K562 (cell line): ENCODE data around the gene FILIP1.

Experiments used
- BDP1 ChIP-seq: IDR thresholded peaks from 3 replicates; pipeline ENCODE4 v1.6.1; 2011; ENCODE audit not compliant: insufficient read length, insufficient read depth
- CBFB ChIP-seq: sonication (generic); formaldehyde crosslinking; IDR thresholded peaks from 2 replicates; pipeline ENCODE4 v1.4.0; 2020; ENCODE audit warnings: mild to moderate bottlenecking, missing genetic modification reagents
- CTCF ChIP-seq, 3 experiments: IDR thresholded peaks in 2 of 3; conservative IDR thresholded peaks in 1 of 3; 2 replicates each; pipeline ENCODE4 v1.5.1; 2011 to 2012; ENCODE audit warnings: low read length in 3 of 3, mild to moderate bottlenecking in 3 of 3, control low read depth in 2 of 3, improper control_type of control experiment in 1 of 3, inconsistent platforms in 1 of 3, low read depth in 1 of 3, mixed read lengths in 1 of 3, moderate library complexity in 1 of 3; ENCODE audit not compliant: insufficient read depth in 2 of 3
- ETV5 ChIP-seq: sonication (generic); formaldehyde crosslinking; IDR thresholded peaks from 2 replicates; pipeline ENCODE4 v1.4.0; 2020; ENCODE audit warnings: low read depth, mild to moderate bottlenecking, missing genetic modification reagents
- KLF13 ChIP-seq: fragments of 450-650 bp; IDR thresholded peaks from 2 replicates; pipeline ENCODE4 v1.6.1; 2016; ENCODE audit warnings: missing genetic modification characterization, low read depth, mild to moderate bottlenecking, missing compliant biosample characterization, moderate library complexity, borderline replicate concordance
- POLR2A ChIP-seq: fragments of 450-650 bp; conservative IDR thresholded peaks from 2 replicates; pipeline ENCODE4 v1.6.1; 2016
- RAD21 ChIP-seq, 2 experiments: fragments of 250-450 bp in 1 of 2; fragments of 450-650 bp in 1 of 2; sonication (Bioruptor Pico) in 1 of 2; formaldehyde crosslinking in 1 of 2; IDR thresholded peaks in 1 of 2; conservative IDR thresholded peaks in 1 of 2; 2 replicates each; pipeline versions ENCODE4 v1.4.0 to v1.8.0; 2020 to 2022; ENCODE audit warnings: mild to moderate bottlenecking in 2 of 2, moderate library complexity in 1 of 2
- RFX5 ChIP-seq: IDR thresholded peaks from 2 replicates; pipeline ENCODE4 v1.6.1; 2011; ENCODE audit warnings: low read depth, mild to moderate bottlenecking, improper control_type of control experiment, low read length
- STAG1 ChIP-seq: sonication (generic); formaldehyde crosslinking; IDR thresholded peaks from 2 replicates; pipeline ENCODE4 v1.5.0; 2020; ENCODE audit warnings: missing genetic modification reagents, borderline replicate concordance
- ZNF124 ChIP-seq: sonication (generic); formaldehyde crosslinking; IDR thresholded peaks from 2 replicates; pipeline ENCODE4 v1.8.1; 2022; ENCODE audit warnings: missing genetic modification reagents
- ZNF431 ChIP-seq: sonication (generic); formaldehyde crosslinking; IDR thresholded peaks from 2 replicates; pipeline ENCODE4 v1.8.0; 2022; ENCODE audit warnings: mild to moderate bottlenecking, missing genetic modification reagents
- ZNF639 ChIP-seq, 2 experiments: fragments of 200-800 bp in 1 of 2; sonication (Bioruptor generic) in 1 of 2; sonication (generic) in 1 of 2; formaldehyde crosslinking in 1 of 2; IDR thresholded peaks in 1 of 2; conservative IDR thresholded peaks in 1 of 2; 2 replicates each; pipeline versions ENCODE4 v1.5.0 to v1.6.1; 2016 to 2020; ENCODE audit warnings: missing compliant biosample characterization in 1 of 2, missing genetic modification characterization in 1 of 2, missing genetic modification reagents in 1 of 2

- TF ChIP-seq ZNF124 (CRISPR knock-in tag): no peak
- TF ChIP-seq ZNF639 (CRISPR knock-in tag; conservative IDR thresholded peaks at IDR 0.05 in 1 of 2, IDR thresholded peaks at IDR 0.05 in 1 of 2): no peak
- no peak for TF ChIP-seq BDP1
- TF ChIP-seq CBFB (CRISPR knock-in tag): no peak
- no peak for TF ChIP-seq ZNF431 (CRISPR knock-in tag)
- no peak for TF ChIP-seq RAD21 (CRISPR knock-in tag; conservative IDR thresholded peaks at IDR 0.05 in 1 of 2, IDR thresholded peaks at IDR 0.05 in 1 of 2)
- no peak for TF ChIP-seq KLF13 (tag)
- no peak for TF ChIP-seq ETV5 (CRISPR knock-in tag)
- no peak for TF ChIP-seq CTCF (IDR thresholded peaks at IDR 0.05 in 2 of 3, conservative IDR thresholded peaks at IDR 0.05 in 1 of 3; ENCODE audit: insufficient read depth in 2 of 3, low read depth in 1 of 3, low read length in 3 of 3)
- no peak for TF ChIP-seq RFX5
- TF ChIP-seq POLR2A: no peak
- no peak for TF ChIP-seq STAG1 (CRISPR knock-in tag)
Observed at GRCh38 chr6:75530696-75531095, 37.1 kb upstream of the FILIP1 start.
